C4-2B (cell line): ENCODE results near the gene MTG2.

Source experiments
- ZFX ChIP-seq: fragments of 450-650 bp; IDR thresholded peaks from 2 replicates; pipeline ENCODE4 v1.6.1; 2017
- TF ChIP-seq, protein P1 (sequence below): fragments of 450-650 bp; conservative IDR thresholded peaks from 2 replicates; pipeline ENCODE4 v1.5.1; 2017; ENCODE audit warnings: mild to moderate bottlenecking

DNA sequence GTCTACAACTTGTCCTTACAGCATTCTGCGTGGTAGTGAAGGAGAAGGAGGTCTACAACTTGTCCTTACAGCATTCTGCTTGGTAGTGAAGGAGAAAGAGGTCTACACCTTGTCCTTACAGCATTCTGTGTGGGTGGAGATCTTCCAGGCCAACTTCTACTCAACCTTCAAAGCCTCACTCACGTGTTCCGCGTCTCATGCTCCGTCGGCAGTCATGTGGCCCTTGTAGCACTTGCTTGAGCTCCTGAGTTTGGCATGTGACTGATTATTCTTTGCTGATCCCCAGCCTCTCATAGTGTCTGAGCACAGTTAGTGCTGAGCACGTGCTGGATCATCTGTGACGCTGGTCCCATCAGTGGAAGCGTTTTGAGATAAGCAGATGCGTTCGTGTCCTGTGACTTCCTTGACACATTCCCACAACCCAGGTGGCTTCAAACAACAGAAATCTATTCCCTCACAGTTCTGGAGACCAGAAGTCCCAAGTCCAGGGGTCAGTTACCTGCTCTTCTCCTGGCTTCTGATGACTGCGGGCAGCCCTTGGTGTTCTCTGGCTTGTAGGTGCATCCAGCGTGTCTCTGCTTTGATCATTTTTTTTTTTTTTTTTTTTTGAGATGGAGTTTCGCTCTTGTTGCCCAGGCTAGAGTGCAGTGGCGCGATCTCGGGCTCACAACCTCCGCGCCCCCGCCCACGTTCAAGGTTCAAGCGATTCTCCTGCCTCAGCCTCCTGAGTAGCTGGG lies 36.6 kb upstream of the MTG2 start:
- TF ChIP-seq, protein P1, sequence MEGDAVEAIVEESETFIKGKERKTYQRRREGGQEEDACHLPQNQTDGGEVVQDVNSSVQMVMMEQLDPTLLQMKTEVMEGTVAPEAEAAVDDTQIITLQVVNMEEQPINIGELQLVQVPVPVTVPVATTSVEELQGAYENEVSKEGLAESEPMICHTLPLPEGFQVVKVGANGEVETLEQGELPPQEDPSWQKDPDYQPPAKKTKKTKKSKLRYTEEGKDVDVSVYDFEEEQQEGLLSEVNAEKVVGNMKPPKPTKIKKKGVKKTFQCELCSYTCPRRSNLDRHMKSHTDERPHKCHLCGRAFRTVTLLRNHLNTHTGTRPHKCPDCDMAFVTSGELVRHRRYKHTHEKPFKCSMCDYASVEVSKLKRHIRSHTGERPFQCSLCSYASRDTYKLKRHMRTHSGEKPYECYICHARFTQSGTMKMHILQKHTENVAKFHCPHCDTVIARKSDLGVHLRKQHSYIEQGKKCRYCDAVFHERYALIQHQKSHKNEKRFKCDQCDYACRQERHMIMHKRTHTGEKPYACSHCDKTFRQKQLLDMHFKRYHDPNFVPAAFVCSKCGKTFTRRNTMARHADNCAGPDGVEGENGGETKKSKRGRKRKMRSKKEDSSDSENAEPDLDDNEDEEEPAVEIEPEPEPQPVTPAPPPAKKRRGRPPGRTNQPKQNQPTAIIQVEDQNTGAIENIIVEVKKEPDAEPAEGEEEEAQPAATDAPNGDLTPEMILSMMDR = no peak
- TF ChIP-seq ZFX = no peak
